ENCODE data around the gene CTBP2. TPM values are rescaled to one million over a fixed set of nuclear protein-coding genes. Genes with fewer than 3 reads are reported as not detected.

CTBP2 gene
- total RNA-seq, 4 donors from 2014 or later = 92.4 to 136 (median 125) TPM

DNA sequence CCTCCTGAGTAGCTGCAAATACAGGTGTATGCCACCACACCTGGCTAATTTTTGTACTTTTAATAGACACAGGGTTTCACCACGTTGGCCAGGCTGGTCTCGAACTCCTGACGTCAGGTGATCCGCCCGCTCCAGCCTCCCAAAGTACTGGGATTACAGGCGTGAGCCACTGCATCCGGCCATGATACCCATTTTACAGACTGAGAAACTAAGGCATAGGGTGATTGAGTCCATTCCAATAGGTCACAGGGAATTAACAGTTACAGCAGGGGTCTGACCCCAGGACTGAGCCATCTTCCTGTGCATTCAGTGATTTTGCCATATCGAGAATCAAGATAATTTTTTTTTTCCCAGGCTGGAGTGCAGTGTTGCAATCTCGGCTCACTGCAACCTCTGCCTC lies 12.3 kb upstream of the CTBP2 start:
- Histone ChIP-seq H3K36me3 (no peaks in the 10 kb centered on the region), H3K9me3 (no peaks in the 10 kb centered on the region), H3K27me3 (no peaks in the 10 kb centered on the region), H3K27ac (no peak overlapping the region), H3K4me3 (replicated peaks in 1 of 3) (no peak overlapping the region), H3K4me1 (no peaks in the 10 kb centered on the region)
- TF ChIP-seq, protein P1, sequence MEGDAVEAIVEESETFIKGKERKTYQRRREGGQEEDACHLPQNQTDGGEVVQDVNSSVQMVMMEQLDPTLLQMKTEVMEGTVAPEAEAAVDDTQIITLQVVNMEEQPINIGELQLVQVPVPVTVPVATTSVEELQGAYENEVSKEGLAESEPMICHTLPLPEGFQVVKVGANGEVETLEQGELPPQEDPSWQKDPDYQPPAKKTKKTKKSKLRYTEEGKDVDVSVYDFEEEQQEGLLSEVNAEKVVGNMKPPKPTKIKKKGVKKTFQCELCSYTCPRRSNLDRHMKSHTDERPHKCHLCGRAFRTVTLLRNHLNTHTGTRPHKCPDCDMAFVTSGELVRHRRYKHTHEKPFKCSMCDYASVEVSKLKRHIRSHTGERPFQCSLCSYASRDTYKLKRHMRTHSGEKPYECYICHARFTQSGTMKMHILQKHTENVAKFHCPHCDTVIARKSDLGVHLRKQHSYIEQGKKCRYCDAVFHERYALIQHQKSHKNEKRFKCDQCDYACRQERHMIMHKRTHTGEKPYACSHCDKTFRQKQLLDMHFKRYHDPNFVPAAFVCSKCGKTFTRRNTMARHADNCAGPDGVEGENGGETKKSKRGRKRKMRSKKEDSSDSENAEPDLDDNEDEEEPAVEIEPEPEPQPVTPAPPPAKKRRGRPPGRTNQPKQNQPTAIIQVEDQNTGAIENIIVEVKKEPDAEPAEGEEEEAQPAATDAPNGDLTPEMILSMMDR (IDR thresholded peaks at IDR 0.05) = no peak
- no peak for TF ChIP-seq POLR2A (IDR thresholded peaks at IDR 0.05)
- intact Hi-C loops (cut with DNase I) = no loop called here
- 95 to 99% methylated on average over 9 of the region's 9 CpGs for WGBS, 2 donors
- no peak for DNase-seq

DNA sequence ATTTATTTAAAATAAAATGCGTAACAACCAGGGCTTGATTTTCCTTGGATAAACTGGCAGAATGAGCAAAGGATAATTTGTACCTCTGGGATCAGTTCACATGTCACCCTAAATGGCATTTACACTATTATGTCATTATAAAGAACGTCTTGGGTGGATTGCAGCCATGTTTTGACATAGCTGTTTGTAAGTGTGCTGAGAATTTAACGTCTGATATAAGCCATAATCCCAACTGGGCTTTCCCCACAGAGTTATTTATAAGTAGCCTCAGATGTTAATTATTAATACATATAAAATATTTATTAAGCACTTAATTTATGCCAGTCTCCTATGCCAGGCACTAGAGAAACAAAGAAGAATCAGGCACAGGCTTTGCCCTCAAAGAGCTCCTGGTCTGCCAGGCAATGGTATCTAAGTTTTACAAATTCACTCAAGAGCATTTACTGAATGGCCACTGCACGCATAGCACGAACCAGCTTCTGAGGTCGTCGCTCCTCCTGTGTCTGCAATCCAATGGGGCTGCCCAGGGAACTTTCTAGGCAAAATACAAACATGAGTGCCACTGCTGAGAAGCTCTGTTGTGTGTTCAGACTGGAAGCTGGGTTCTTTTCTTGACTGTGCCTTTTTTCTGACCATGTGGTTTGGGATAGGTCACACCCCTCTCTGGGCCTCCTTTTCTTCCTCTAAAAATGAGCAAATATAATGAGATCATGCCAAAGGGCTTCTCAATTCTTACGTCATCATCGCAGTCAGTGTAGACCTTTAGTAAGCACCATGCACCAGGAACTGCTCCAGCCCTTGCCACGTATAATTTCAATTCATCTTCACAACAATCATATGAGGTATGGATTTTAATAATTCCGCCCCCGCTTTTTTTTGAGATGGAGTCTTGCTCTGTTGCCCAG lies 11.3 kb upstream of the CTBP2 start:
- H3K27me3 ChIP-seq = no peaks in the 10 kb centered on the region
- 86 to 88% methylated on average over 12 of the region's 12 CpGs for WGBS, 2 donors
- H3K9me3 ChIP-seq = no peaks in the 10 kb centered on the region
- H3K27ac ChIP-seq = no peak overlapping the region
- H3K4me1 ChIP-seq = no peaks in the 10 kb centered on the region
- no peak for DNase-seq
- no peaks in the 10 kb centered on the region for H3K36me3 ChIP-seq
- no peak overlapping the region for H3K4me3 ChIP-seq (replicated peaks in 1 of 3)
- intact Hi-C loops (cut with DNase I) = no loop called here
- TF ChIP-seq POLR2A (IDR thresholded peaks at IDR 0.05) = no peak
- TF ChIP-seq, protein P1 (IDR thresholded peaks at IDR 0.05) = no peak

DNA sequence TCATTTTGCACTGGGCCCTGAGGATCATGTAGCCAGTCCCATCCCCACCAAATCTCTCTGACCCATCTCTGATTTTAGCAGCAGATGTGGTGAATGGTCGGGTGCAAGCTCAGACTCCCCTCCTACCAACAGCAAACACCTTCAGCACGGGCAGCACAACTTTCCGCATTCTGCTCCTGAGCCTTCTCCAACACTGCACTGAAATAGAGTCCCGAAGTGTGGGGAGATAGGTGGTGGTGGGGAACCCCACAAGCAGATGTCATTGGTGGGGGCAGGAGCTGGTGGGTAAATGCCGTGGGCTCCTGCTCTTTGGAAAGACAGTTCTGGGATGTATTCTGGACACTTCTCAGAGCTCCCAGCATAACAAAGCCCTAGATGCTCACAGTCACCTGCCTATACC lies 9.6 kb upstream of the CTBP2 start:
- no peaks in the 10 kb centered on the region for H3K9me3 ChIP-seq
- WGBS, 2 donors = 77 to 85% methylated on average over 5 of the region's 5 CpGs
- H3K4me1 ChIP-seq = no peaks in the 10 kb centered on the region
- DNase-seq = no peak
- no peaks in the 10 kb centered on the region for H3K27me3 ChIP-seq
- H3K4me3 ChIP-seq (replicated peaks in 1 of 3) = no peak overlapping the region
- TF ChIP-seq, protein P1 (IDR thresholded peaks at IDR 0.05) = no peak
- no peak for TF ChIP-seq POLR2A (IDR thresholded peaks at IDR 0.05)
- H3K27ac ChIP-seq = no peak overlapping the region
- intact Hi-C loops (cut with DNase I) = loop anchor here (10.0 kb wide), 1 partner anchor 255 kb away; no protein-coding TSS in a partner anchor
- H3K36me3 ChIP-seq = no peaks in the 10 kb centered on the region

DNA sequence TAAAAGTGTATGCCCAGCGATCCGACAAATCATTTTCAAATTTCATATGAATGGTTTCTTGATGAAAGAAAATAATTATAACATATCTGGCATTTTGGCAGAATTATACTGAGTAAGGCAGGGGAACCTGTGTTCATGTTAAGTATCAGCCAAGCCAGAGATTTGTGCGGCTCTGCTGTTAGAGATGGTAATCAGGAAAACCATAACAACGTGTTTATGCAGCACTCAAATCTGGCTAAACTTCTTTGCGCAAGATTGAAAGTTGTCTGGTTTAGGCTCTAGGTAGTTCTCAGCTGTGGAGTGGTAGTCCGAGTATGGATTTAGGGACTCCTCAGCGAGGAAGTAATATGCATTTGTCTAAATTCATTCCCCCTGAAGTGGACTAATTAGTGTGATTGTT lies 8.9 kb upstream of the CTBP2 start:
- no peak for TF ChIP-seq POLR2A (IDR thresholded peaks at IDR 0.05)
- TF ChIP-seq, protein P1 (IDR thresholded peaks at IDR 0.05) = no peak
- 78 to 86% methylated on average over 7 of the region's 7 CpGs for WGBS, 2 donors
- intact Hi-C loops (cut with DNase I) = loop anchor here (10.0 kb wide), 1 partner anchor 254 kb away; no protein-coding TSS in a partner anchor
- H3K27me3 ChIP-seq = no peaks in the 10 kb centered on the region
- H3K9me3 ChIP-seq = no peaks in the 10 kb centered on the region
- no peak overlapping the region for H3K4me3 ChIP-seq (replicated peaks in 1 of 3)
- no peak for DNase-seq
- H3K27ac ChIP-seq = no peak overlapping the region
- no peaks in the 10 kb centered on the region for H3K4me1 ChIP-seq
- H3K36me3 ChIP-seq = no peaks in the 10 kb centered on the region

DNA sequence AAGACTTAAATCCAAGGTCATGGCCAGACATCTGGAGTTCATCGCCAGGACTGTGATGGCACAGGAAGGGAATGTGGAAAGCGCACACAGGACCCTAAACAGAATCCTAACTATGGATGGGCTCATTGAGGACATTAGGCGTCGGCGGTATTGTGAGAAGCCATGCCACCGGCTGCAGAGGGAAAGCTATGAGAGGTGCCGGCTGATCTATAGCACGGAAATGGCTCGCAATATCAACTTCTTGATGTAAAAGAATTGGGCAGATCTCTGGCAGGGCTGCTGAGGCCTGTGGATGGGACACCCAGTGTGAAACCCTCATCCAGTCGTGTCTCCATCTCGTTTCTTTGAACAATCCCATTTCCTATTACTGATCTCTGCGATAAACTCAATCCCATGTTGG lies 6.3 kb upstream of the CTBP2 start:
- Histone ChIP-seq H3K36me3 (no peaks in the 10 kb centered on the region), H3K27me3 (no peaks in the 10 kb centered on the region), H3K4me3 (replicated peaks in 1 of 3) (no peak overlapping the region), H3K9me3 (no peaks in the 10 kb centered on the region), H3K4me1 (peaks cover 0 to 6% of the 10 kb centered on the region in 2 donors), H3K27ac (no peak overlapping the region)
- DNase-seq = no peak
- TF ChIP-seq, protein P1 (IDR thresholded peaks at IDR 0.05) = no peak
- TF ChIP-seq POLR2A (IDR thresholded peaks at IDR 0.05) = no peak
- 94 to 98% methylated on average over 12 of the region's 12 CpGs for WGBS, 2 donors
- intact Hi-C loops (cut with DNase I) = loop anchor here (10.0 kb wide), 1 partner anchor 252 kb away; no protein-coding TSS in a partner anchor

Measured in thyroid gland (tissue), 4 donors.